DMS53 (cell line): ENCODE data around the gene EGLN1.
A peak's percentile ranks its signal among the peaks of the same experiment; 100 is the strongest.

Source experiments
- DNase-seq: peaks from one replicate; lab custom pipeline; 2025; lab: John Stamatoyannopoulos, UW

The EGLN1 gene

GRCh38 chr1:231327617-231328016 is 94.5 kb downstream of the EGLN1 start:
- no peak for DNase-seq

GRCh38 chr1:231326248-231326647 is 95.8 kb downstream of the EGLN1 start:
- DNase-seq: no peak

DNA sequence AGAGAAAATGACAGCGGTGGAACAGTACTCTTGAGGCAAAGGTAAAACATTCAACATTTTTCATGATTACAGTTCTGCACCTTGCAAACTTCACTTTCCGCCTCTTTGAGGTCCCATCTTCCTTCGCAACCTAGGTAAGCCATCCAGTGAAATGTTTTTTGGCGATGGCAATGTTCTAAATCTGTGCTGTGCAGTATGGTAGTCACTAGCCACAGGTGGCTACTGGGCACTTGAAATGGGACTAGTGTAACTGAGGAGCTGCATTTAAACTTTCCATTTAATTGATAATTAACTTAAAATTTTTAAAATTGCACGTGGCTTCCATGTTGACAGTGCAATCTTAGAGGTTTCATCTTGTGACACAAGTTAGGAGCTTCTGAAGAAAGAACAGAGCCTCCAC is 97.4 kb downstream of the EGLN1 start:
- DNase-seq: no peak

DNA sequence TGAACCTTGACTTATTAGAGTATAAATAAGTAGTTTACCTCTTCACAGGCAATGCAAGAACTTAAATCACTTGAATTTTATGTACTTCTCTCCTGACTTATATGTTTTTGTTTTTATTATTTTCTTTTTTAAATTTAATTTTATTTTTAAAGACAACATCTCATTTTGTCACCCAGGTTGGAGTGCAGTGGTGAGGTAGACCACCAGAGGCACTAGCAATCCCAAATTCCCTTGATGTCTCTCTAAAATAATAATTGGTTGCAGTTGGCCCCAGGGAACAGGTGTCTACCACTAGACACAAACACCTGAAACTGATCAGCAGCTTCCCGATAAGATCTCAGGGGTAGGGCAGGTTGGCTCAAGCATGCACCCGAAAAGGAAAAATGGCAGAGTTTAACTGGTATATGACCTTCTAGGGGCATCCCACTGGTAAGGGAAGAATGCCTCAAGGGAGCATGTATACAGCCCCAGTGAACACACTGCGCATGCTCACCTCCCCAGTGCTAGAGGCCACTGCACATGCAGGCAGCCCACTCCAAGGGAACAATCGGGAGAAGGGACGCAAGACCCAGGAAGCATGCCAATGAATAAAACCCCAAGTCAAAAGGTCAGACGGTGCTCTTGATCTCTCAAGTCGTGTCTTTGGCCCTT is 99.1 kb downstream of the EGLN1 start:
- no peak for DNase-seq

DNA sequence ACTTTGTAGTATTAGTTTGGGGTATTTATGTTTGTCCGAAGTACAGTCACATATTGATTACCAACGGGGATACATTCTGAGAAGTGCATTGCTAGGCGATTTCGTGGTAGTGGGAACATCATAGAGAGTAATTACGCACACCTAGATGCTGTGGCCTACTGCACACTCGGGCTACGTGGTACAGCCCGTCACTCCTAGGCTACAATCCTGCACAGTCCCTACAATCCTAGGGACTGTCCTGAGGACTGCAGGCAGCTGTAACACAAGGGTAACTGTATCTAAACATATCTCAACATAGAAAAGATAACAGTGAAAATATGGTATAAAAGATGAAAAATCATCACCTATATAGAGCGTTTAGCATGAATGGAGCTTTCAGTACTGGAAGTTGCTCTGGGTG is 103.0 kb downstream of the EGLN1 start:
- DNase-seq: no peak

DNA sequence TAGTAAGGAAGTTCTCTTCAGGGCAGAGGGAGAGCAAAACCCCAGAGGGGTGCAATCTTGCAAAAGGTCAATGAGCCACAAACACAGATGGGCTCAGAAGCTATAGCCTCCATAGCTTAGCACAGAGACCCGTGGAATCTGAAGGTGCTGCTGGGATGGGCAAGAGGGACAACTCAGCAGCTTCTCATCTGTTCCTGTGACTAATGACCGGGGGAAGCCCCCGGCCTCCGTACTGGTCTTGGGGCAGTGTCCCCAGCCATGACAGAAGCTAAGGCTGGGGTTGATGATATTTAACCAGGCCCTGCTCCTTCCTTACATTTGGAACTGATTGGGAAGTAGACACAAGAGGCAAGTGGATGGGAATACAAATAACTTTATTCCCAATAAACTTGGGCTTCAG is 103.5 kb downstream of the EGLN1 start:
- DNase-seq: no peak

- no peak for DNase-seq
Measured at GRCh38 chr1:231318015-231318355, 104.1 kb downstream of the EGLN1 start.

DNA sequence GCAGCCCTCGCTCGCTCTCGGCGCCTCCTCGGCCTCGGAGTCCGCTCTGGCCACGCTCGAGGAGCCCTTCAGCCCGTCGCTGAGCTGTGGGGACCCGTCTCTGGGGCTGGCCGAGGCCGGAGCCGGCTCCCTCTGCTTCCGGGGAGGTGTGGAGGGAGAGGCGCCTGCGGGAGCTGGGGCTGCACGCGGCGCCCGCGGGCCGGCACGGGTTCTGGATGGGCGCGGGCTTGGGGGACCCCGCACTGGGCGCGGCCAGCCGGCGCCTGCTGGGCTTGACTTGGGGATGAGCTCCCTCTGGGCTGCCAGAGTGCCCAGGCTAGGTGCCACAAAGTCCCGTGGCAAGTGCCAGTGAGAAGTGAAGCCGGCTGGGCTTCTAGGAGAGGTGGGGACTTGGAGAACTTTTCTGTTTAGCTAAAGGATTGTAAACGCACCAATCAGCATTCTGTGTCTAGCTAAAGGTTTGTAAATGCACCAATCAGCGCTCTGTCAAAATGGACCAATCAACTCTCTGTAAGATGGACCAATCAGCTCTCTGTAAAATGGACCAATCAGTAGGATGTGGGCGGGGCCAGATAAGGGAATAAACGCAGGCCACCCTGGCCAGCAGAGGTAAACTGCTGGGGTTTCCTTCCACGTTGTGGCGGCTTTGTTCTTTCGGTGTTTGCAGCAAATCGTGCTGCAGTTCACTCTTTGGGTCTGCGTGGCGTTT is 104.6 kb downstream of the EGLN1 start:
- DNase-seq: no peak

GRCh38 chr1:231315887-231316286 is 106.2 kb downstream of the EGLN1 start:
- DNase-seq: peak; percentile 61
